NT2/D1 (cell line): ENCODE results near the gene GYPE.
"Not testable (repeated sequence)": the region's sequence is repeated elsewhere in the genome, so short reads cannot be mapped to it uniquely, and the experiment has no call there.

Experiments used
- SUZ12 ChIP-seq: IDR thresholded peaks from 2 replicates; pipeline ENCODE4 v1.6.1; 2011; ENCODE audit not compliant: insufficient read length, insufficient read depth; ENCODE audit errors: extremely low read depth
- YY1 ChIP-seq: IDR thresholded peaks from 2 replicates; pipeline ENCODE4 v1.6.1; 2011; ENCODE audit not compliant: insufficient read length, insufficient read depth
- ZNF274 ChIP-seq: IDR thresholded peaks from 2 replicates; pipeline ENCODE4 v1.6.1; 2011; ENCODE audit warnings: mild to moderate bottlenecking, low read depth, low read length

DNA sequence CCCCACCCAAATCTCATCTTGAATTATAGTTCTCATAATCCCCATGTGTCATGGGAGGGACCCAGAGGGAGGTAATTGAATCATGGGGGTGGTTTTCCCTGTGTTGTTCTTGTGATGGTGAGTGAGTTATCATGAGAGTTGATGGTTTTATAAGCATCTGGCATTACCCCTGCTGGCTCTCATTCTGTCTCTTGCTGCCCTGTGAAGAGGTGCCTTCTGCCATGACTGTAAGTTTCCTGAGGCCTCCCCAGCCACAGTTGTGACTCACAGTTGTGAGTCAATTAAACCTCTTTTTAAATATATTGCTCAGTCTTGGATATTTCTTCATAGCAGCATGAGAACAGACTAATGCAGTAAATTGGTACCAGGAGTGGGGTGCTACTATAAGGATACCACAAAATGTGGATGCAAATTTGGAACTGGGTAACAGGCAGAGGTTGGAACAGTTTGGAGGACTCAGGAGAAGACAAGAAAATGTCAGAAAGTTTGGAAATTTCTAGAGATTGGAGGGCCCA is 46.2 kb upstream of the GYPE start:
- TF ChIP-seq YY1, ZNF274, SUZ12: not testable (repeated sequence)
